T-helper 1 cell treated with Interleukin-12 subunit alpha and Interleukin-12 subunit beta and Interleukin-4 antibody, amounts not matched to agents 30 μg/mL and 1 μg/mL, for 36 hours (primary cell): ENCODE results near the gene KLHL22.
"Not testable (repeated sequence)": the region's sequence is repeated elsewhere in the genome, so short reads cannot be mapped to it uniquely, and the experiment has no call there.

Source experiments
- H3K27ac Mint-ChIP-seq: one replicate; pipeline ENCODE4 v1.8.0; 2021; ENCODE audit warnings: mild to moderate bottlenecking, mixed read lengths
- H3K27me3 Mint-ChIP-seq: one replicate; pipeline ENCODE4 v1.8.0; 2021; ENCODE audit warnings: low read depth, mixed read lengths
- H3K36me3 Mint-ChIP-seq: one replicate; pipeline ENCODE4 v1.8.0; 2021; ENCODE audit warnings: low read depth, mixed read lengths
- H3K4me1 Mint-ChIP-seq: one replicate; pipeline ENCODE4 v1.8.0; 2021; ENCODE audit warnings: low read depth, mixed read lengths
- H3K4me3 Mint-ChIP-seq: one replicate; pipeline ENCODE4 v1.8.0; 2021; ENCODE audit warnings: mild to moderate bottlenecking, moderate library complexity, mixed read lengths
- H3K9me3 Mint-ChIP-seq: one replicate; pipeline ENCODE4 v1.8.0; 2021; ENCODE audit warnings: mixed read lengths

Gene KLHL22

DNA sequence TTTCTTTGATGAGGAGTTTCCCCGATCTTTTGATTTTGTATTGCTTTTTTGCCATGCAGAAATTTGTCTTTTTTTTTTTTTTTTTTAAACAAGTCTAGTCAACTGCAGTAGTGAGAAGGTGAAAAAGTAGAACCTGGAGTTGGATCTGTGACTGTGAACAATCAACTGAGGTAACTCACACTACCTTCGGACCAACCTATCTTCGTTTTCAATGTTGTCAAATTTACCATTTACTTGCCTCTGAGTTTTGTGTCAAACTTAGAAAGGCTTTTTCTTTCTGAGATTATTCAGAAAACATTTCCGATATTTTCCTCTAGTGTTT lies 20.5 kb downstream of the KLHL22 start:
- Mint-ChIP-seq H3K4me3 (no peak overlapping the region), H3K27me3 (no peaks in the 10 kb centered on the region), H3K27ac (peak overlapping the region; percentile 54), H3K9me3 (no peaks in the 10 kb centered on the region), H3K36me3 (peaks cover 18% of the 10 kb centered on the region), H3K4me1 (peaks cover 16% of the 10 kb centered on the region)

DNA sequence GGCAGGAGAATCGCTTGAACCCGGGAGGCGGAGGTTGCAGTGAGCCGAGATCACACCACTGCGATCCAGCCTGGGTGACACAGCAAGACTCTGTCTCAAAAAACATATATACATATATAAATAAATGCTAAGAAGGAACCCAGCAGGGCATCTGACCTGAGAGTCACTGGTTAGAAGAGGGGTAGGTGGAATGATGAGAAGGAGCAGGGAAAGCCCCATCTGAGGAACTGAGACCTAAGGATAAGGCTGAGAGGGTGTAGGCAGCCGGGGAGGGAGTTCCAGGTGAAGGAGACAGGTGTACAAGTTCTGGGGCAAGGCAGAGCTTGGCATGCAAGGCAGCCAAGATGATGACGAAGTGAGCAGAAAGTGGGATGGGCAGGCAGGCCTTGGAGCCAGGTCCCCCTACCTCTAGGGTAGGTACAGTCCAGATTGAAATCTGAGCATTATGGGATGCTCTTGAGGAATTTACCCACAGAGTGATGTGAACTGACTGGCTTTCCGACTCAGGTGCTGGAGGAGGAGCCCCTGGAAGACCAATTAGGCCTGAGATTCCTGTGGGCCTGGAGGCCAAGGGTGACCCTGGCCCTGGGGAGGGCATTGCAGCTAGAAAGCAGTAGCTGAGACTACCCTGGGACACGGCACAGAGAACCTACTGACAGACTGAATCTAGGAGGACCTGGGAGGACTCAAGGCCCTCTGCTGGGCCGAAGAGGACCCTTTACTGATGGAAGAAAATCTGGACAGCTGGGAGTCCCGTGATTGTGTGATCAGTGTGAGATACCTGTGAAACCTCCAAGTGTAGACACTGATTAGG lies 22.8 kb downstream of the KLHL22 start:
- H3K4me3 Mint-ChIP-seq = no peak overlapping the region
- peaks cover 14% of the 10 kb centered on the region for H3K4me1 Mint-ChIP-seq
- H3K27me3 Mint-ChIP-seq = no peaks in the 10 kb centered on the region
- no peaks in the 10 kb centered on the region for H3K9me3 Mint-ChIP-seq
- peaks cover 18% of the 10 kb centered on the region for H3K36me3 Mint-ChIP-seq
- H3K27ac Mint-ChIP-seq = no peak overlapping the region

DNA sequence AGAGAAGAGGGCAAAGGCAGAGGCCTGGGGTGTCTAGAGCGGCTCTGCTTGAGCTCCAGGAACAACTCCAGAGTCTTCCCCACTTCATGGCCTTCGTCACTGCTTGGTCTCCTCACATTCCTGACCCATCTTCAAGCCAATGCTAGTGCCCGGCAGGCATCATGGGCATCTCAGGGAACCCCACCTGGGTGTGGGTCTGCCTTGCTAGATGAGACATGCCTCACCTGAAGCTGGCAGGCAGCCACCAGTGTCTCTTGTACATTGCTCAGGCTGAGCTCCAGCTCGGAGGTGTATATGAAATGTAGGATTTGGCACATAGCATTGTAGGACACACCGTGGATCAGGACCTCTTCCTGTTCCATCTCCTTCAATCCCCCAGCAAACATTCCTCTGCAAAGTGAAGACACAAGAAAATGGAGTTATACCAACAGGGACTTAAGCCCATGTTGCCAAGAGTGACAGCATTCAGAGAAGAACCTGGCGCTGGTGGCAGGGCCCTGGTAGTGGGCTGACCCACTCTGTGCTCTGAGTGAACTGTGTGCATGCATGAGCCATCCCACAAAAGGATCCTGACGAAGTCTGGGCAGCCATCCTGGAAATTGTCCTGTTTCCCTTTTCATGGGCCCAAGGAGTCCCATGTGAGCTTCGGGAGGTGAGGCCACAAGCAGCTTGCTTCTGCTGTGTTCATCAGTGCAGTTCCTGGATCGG lies 24.3 kb downstream of the KLHL22 start:
- H3K27ac Mint-ChIP-seq = no peak overlapping the region
- no peak overlapping the region for H3K4me3 Mint-ChIP-seq
- peaks cover 17% of the 10 kb centered on the region for H3K36me3 Mint-ChIP-seq
- H3K9me3 Mint-ChIP-seq = no peaks in the 10 kb centered on the region
- peaks cover 14% of the 10 kb centered on the region for H3K4me1 Mint-ChIP-seq
- H3K27me3 Mint-ChIP-seq = no peaks in the 10 kb centered on the region

DNA sequence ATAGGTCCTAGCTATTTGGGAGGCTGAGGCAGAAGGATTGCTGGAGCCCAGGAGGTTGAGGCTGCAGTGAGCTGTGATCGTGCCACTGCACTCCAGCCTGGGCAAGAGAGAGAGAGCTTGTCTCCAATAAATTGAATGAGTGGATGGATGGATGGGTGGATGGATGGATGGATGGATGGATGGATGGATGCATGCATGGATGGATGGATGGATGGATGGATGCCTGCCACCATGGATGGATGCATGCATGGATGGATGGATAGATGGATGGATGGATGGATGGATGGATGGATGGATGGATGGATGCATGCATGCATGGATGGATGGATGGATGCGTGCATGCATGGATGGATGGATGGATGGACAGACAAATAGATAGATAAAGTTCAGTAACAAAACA lies 25.1 kb downstream of the KLHL22 start:
- Mint-ChIP-seq H3K4me1 (peaks cover 16% of the 10 kb centered on the region), H3K36me3 (peaks cover 20% of the 10 kb centered on the region)
- H3K27me3 Mint-ChIP-seq, H3K4me3 Mint-ChIP-seq, H3K27ac Mint-ChIP-seq, H3K9me3 Mint-ChIP-seq: not testable (repeated sequence)

DNA sequence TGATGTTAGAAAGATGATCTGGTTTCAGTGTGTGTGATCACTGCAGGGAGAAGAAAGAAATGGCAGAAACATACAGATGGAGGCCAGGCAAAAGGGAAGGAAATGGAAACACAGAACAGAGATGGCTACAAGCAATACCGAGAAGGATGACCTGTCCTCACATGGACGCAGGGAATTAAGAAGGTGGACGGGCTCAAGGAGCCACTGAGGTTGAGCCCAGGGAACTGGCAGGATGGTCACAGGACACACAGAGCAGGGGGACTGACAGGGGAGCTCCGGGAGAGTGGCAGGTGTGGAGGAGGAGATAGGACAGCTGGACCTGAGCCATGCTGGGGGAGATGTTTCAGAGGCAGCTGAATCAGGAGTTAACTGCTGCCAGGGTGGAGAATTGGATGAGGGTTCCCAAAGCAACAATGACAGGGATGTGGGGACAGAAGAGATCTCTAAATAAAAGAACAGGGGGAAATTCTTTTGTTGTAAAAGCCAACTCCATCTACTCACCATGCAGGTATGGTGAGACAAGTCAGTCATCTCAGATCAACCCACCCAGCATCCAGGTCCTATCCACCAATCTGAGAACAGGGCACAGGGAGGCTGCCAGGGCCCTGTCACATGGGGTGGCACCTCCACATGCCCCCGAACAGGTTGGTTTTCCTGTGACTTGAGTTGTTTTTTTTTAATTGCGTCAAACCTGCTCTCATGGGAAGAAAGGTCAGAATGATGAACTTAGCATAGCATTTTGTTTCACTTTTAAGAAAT lies 26.3 kb downstream of the KLHL22 start:
- peaks cover 23% of the 10 kb centered on the region for H3K36me3 Mint-ChIP-seq
- H3K9me3 Mint-ChIP-seq = no peaks in the 10 kb centered on the region
- peaks cover 17% of the 10 kb centered on the region for H3K4me1 Mint-ChIP-seq
- H3K4me3 Mint-ChIP-seq = no peak overlapping the region
- H3K27ac Mint-ChIP-seq = peak overlapping the region; percentile 70
- no peaks in the 10 kb centered on the region for H3K27me3 Mint-ChIP-seq

DNA sequence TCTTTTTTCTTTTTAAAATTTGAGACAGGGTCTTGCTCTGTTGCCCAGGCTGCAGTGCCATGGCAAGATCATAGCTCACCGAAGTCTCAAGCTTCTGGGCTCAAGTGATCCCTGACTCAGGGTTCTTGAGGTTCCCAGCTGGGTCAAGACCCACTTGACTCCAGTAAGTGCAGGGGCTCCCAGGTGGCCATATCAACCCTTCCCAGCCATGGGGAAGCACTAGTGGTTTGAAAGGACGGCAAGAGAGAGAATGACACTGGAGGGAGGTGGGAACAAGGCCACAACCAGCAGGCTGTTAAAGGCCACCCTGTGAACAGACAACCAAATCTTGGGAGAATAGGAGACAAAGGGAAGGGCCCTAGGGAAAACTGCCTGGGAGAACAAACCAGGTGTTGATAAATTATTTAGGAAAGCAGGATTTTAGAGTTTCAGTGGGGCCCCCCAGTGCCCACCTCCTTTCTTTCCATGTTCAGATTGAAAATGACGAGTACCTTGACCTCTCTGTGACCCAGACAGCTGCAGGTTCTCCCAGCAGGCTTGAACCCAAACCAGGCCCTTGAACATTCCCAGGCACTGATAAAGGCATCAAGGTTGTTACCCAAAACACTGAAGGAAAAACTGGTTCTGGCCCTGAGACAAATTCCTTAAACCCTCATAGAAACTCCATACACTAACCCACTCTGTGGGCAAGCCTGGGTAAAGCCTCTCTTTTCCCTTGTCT lies 28.8 kb downstream of the KLHL22 start:
- H3K4me3 Mint-ChIP-seq = no peak overlapping the region
- H3K4me1 Mint-ChIP-seq = peaks cover 36% of the 10 kb centered on the region
- H3K36me3 Mint-ChIP-seq = peaks cover 34% of the 10 kb centered on the region
- no peaks in the 10 kb centered on the region for H3K9me3 Mint-ChIP-seq
- H3K27ac Mint-ChIP-seq = no peak overlapping the region
- no peaks in the 10 kb centered on the region for H3K27me3 Mint-ChIP-seq

DNA sequence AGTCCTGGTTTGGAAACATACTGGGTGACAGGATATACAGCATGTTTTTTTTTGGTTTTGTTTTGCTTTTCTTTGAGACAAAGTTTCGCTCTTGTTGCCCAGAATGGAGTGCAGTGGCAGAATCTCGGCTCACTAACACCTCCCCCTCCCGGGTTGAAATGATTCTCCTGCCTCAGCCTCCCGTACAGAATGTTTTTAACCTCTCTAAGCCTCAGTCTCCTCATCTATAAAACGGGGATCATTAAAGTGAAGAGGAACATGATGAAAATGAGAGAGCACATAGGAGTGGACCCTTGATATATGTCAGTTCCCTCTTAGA lies 29.9 kb downstream of the KLHL22 start:
- peak overlapping the region; percentile 72 for H3K27ac Mint-ChIP-seq
- H3K27me3 Mint-ChIP-seq = no peaks in the 10 kb centered on the region
- peaks cover 36% of the 10 kb centered on the region for H3K4me1 Mint-ChIP-seq
- peak overlapping the region; percentile 50 for H3K4me3 Mint-ChIP-seq
- H3K36me3 Mint-ChIP-seq = peaks cover 28% of the 10 kb centered on the region
- H3K9me3 Mint-ChIP-seq = no peaks in the 10 kb centered on the region

DNA sequence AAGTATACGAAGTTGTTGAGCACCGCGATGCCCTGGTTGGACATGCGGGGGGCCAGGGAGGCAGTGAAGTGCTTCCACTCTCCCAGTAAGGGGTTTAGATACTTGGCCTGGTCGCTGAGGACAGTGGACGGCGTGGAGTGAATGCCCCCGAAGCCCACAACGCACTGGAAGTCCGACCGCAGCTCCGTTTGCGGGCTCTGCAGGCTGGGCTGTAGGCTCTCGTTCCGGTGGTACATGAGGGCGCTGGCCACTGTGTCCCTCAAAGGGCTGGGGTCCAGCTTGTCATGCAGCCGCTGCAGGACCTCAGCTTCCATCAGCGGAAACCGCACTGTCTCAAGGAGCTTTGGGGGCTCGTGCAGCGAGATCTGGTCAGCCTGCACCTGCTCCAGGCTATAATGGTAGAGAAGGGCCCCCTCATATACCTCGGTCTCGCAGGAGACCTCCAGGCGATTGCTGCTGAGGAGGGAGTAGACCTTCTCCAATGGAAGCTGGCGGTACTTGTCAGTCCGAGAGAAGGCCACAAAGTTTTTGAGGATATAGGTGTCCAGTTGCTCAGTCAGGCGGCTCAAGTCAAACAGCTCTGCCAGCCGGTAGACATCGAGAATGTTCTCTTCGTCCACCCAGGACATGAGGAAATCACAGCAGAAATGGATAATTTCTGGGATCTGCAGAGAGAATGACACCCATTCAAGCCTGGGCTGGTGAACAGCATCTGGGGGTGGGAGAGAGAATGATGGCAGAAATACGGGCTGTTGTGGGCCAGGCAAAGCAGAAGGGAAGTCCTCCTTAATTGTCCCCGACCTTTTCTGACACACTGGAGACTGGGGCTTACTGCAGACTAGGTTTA lies 30.5 kb downstream of the KLHL22 start:
- peak overlapping the region; percentile 97 for H3K27ac Mint-ChIP-seq
- H3K36me3 Mint-ChIP-seq = peaks cover 24% of the 10 kb centered on the region
- H3K27me3 Mint-ChIP-seq = no peaks in the 10 kb centered on the region
- H3K4me1 Mint-ChIP-seq = peaks cover 36% of the 10 kb centered on the region
- H3K4me3 Mint-ChIP-seq = peak overlapping the region; percentile 50
- no peaks in the 10 kb centered on the region for H3K9me3 Mint-ChIP-seq

DNA sequence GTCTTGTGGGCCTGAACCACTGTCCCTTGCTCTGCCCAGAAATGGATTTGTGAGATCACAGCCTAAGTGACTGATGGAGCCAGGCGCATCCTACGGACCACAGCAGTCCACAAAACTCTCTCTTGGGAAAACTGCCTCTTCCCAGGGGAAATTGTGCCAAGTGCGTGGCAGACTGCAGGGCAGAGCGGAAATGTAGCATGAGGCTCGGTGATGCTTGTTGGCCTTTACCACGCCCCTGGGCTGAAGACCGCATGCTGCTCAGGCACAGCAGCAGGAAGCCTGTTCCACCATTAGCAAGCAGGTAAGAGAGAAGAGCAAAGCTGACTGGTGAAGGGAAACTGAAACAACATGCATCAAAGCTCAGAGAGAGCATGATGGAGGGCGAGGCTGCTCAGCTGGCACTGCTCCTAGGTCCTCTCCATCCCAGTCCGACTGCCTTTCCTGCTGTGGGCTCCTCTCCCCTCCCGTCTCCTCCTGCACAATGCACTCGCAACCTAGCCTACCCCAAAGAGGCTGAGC lies 31.4 kb downstream of the KLHL22 start:
- peaks cover 28% of the 10 kb centered on the region for H3K36me3 Mint-ChIP-seq
- H3K27ac Mint-ChIP-seq = peak overlapping the region; percentile 97
- H3K4me1 Mint-ChIP-seq = peaks cover 39% of the 10 kb centered on the region
- H3K9me3 Mint-ChIP-seq = no peaks in the 10 kb centered on the region
- H3K27me3 Mint-ChIP-seq = no peaks in the 10 kb centered on the region
- peak overlapping the region; percentile 55 for H3K4me3 Mint-ChIP-seq

DNA sequence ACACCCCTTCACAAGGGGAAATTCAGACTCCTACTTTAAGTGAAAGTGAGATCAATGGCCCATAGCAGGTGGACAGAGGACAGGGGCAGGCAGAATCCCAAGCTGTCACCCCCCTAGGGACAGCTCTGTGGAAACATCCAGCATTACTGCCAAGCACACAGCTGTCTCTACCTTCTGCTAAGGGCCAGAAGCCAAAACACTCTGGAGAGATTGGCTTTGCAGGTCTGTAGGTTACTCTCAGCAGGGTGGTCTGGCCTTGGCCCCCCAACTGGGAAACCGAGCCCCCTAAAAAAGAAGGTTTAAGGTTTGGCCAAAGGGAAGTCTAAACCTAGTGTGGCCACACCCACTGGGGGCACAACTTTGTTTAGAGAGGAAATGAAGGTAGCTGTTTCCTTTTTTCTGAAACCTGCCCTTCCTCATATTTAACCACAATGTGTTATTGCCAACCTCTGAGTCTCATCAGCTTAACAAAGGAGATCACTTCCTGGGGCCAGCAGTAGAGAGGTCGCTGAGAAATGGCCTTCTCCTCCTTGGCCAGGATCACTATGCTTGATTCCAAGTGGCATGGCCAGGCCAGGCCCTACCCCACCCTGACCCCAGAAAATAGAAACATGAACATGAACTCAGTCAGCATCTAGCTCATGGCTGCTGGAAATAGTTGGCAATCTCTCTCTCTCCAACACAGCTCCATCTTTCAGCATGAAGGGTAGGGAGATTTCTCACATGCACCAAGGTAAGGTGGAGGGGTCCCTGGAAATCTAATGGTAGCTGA lies 32.1 kb downstream of the KLHL22 start:
- Mint-ChIP-seq H3K27ac (peak overlapping the region; percentile 97), H3K27me3 (no peaks in the 10 kb centered on the region), H3K4me1 (peaks cover 37% of the 10 kb centered on the region), H3K4me3 (peak overlapping the region; percentile 55), H3K36me3 (peaks cover 24% of the 10 kb centered on the region), H3K9me3 (no peaks in the 10 kb centered on the region)

DNA sequence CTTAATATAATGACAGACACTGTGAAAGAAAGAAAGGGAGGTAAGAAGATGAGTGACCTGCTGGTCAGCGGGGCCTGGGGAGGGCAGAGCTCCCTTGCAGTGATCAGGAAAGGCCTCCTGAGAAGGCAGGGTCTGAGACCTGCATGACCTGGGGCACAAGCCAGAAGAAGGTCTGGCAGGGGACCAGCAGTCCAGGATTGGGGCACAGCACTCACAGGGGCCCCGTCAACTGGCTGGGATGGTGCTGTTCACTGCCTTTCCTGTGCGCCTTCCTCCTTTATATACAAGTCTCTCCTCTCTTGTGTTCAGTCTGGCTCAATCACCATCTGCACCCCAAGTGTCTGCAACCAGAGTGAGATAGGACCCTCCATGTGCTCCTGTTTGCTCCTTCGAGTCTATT lies 35.7 kb downstream of the KLHL22 start:
- no peak overlapping the region for H3K4me3 Mint-ChIP-seq
- H3K27me3 Mint-ChIP-seq = no peaks in the 10 kb centered on the region
- peak overlapping the region; percentile 52 for H3K27ac Mint-ChIP-seq
- H3K9me3 Mint-ChIP-seq = no peaks in the 10 kb centered on the region
- peaks cover 29% of the 10 kb centered on the region for H3K36me3 Mint-ChIP-seq
- peaks cover 33% of the 10 kb centered on the region for H3K4me1 Mint-ChIP-seq

DNA sequence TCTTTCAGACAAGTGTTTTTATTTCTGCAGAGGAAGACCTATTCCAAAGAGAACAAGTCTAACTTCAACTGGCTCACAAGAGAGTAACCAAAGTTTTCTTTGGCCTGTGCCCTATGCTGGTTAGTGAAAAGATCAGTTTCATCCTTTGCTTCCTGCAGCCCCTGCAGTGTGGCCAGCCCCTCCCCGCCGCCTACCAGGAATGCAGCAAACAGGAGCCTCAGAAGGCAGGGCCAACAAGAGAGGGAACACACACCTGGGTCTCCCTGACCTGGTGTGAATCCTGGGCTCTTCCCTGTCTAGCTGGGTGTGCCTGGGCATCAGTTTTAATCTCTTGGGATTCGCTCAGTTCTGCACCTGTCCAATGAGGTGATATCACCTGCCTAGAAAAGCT lies 36.4 kb downstream of the KLHL22 start:
- Mint-ChIP-seq H3K36me3 (peaks cover 27% of the 10 kb centered on the region), H3K4me1 (peaks cover 25% of the 10 kb centered on the region), H3K4me3 (no peak overlapping the region), H3K27me3 (no peaks in the 10 kb centered on the region), H3K9me3 (no peaks in the 10 kb centered on the region), H3K27ac (peak overlapping the region; percentile 52)

DNA sequence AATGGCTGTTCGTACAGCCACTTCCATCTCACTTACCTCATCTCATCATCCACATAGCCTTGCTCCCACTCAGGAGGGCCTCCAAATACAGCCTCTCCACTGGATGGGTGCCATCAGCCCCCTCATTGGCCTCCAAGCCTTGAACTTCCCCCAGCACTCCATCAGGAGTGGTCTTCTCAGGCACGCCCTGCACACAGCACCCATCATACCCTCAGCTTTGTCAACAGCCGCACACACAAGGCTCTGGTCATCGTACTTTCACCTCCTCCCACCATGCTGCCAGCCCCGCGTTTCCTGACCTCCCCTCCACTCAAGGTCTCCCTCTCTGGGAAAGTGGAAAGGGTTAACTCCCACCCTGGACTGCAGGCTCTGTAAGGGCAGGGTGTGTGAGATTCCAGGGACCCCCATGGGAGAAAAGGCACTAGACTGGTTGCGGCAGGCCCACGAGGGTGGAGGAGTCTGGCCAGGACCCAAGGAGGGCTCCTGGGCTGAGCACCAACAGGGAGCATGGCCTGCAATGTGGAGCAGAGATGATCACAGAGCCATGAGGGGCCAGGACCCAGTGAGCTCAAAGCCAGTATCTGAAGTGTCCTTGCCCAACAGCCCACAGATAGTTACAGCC lies 37.0 kb downstream of the KLHL22 start:
- Mint-ChIP-seq H3K9me3 (no peaks in the 10 kb centered on the region), H3K36me3 (peaks cover 22% of the 10 kb centered on the region), H3K4me1 (peaks cover 20% of the 10 kb centered on the region), H3K27me3 (no peaks in the 10 kb centered on the region), H3K4me3 (no peak overlapping the region), H3K27ac (no peak overlapping the region)
